Measurements from ENCODE around the gene AOPEP. TPM values are rescaled to one million over a fixed set of nuclear protein-coding genes. Genes with fewer than 3 reads are reported as not detected.

The AOPEP gene
- total and polyA plus RNA-seq, 2 donors (not counting 1 experiment from before 2014, with no cell fraction given), result 66.1 to 94.1 TPM

DNA sequence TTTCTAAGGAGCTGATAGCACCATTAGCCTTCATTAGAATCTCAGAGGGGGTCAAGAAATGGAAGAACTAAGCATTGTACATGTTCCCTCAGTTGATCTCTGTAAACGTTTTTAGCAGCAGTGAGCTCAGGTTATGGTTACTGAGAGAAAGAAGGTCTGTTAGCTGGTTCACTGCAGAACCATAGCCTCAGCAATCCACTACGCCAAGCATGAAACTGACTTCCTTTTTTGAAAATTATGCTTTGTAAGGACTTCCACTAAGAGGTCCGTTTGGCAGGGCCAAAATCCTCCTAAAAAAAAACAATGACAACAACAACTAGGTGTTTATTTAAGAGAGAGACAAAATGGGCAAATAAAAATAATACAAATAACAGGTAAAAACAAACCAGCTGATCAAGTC is 273.3 kb downstream of the AOPEP start:
- Histone ChIP-seq H4K20me1 (ENCODE audit: control insufficient read depth, extremely low read depth, insufficient read depth, low read length) (no peaks in the 10 kb centered on the region), H2AFZ (ENCODE audit: low read length) (no peak overlapping the region), H3K9me3 (ENCODE audit: control insufficient read depth, insufficient read depth, low read depth, low read length) (no peaks in the 10 kb centered on the region), H3K9ac (ENCODE audit: insufficient read depth, low read length) (no peak overlapping the region), H3K4me2 (ENCODE audit: extremely low read depth, insufficient read depth, low read length) (no peak overlapping the region), H3K36me3 (ENCODE audit: control insufficient read depth, insufficient read depth, low read length) (no peaks in the 10 kb centered on the region), H3K79me2 (ENCODE audit: control insufficient read depth, insufficient read depth, low read length) (peaks cover 3% of the 10 kb centered on the region), H3K4me1 (ENCODE audit: control insufficient read depth, extremely low read depth, insufficient read depth, low read length) (peaks cover 6% of the 10 kb centered on the region), H3K4me3 (replicated peaks in 1 of 4; ENCODE audit: control extremely low read depth in 1 of 4, insufficient read depth in 1 of 4, low read depth in 3 of 4, low read length in 4 of 4) (no peak overlapping the region), H3K27me3 (ENCODE audit: control insufficient read depth, insufficient read depth, low read length) (no peaks in the 10 kb centered on the region), H3K27ac (ENCODE audit: insufficient read depth, low read length) (no peak overlapping the region)
- TF ChIP-seq EZH2 (IDR thresholded peaks at IDR 0.05; ENCODE audit: low read length, missing control alignments), result no peak
- TF ChIP-seq, protein P1, sequence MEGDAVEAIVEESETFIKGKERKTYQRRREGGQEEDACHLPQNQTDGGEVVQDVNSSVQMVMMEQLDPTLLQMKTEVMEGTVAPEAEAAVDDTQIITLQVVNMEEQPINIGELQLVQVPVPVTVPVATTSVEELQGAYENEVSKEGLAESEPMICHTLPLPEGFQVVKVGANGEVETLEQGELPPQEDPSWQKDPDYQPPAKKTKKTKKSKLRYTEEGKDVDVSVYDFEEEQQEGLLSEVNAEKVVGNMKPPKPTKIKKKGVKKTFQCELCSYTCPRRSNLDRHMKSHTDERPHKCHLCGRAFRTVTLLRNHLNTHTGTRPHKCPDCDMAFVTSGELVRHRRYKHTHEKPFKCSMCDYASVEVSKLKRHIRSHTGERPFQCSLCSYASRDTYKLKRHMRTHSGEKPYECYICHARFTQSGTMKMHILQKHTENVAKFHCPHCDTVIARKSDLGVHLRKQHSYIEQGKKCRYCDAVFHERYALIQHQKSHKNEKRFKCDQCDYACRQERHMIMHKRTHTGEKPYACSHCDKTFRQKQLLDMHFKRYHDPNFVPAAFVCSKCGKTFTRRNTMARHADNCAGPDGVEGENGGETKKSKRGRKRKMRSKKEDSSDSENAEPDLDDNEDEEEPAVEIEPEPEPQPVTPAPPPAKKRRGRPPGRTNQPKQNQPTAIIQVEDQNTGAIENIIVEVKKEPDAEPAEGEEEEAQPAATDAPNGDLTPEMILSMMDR (conservative IDR thresholded peaks at IDR 0.05 in 1 of 2, IDR thresholded peaks at IDR 0.05 in 1 of 2; ENCODE audit: low read depth in 1 of 2, low read length in 2 of 2), result no peak
- DNase-seq (ENCODE audit: low read depth in 2 of 2), result no peak

DNA sequence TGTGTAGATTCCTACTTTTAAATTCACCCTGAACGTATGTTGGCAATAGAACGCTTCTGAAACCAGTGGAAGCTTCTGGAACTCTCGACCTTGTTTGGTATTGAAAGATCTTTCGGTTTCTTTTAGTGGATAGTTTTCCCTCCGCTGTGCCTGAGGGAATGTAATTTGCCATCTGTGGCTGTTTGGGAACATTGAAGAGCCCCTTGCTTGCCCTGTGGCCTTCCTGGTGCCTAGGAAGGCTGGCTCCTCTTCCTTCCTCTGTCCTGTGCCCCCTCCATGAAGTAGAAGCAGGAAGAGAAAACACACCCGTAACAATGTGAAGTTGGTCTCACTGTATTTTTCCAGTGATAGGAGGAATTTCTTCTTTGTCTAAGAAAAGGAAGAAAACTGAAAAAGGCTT is 274.3 kb downstream of the AOPEP start:
- H3K4me1 ChIP-seq (ENCODE audit: control insufficient read depth, extremely low read depth, insufficient read depth, low read length), result peaks cover 4% of the 10 kb centered on the region
- H3K4me3 ChIP-seq (replicated peaks in 1 of 4; ENCODE audit: control extremely low read depth in 1 of 4, insufficient read depth in 1 of 4, low read depth in 3 of 4, low read length in 4 of 4), result peak overlapping the region in 2 of 4 experiments; percentile 28 to 40
- H2AFZ ChIP-seq (ENCODE audit: low read length), result peak overlapping the region; percentile 54
- H4K20me1 ChIP-seq (ENCODE audit: control insufficient read depth, extremely low read depth, insufficient read depth, low read length), result no peaks in the 10 kb centered on the region
- DNase-seq (ENCODE audit: low read depth in 2 of 2), result no peak
- no peaks in the 10 kb centered on the region for H3K27me3 ChIP-seq (ENCODE audit: control insufficient read depth, insufficient read depth, low read length)
- H3K36me3 ChIP-seq (ENCODE audit: control insufficient read depth, insufficient read depth, low read length), result no peaks in the 10 kb centered on the region
- peak overlapping the region; percentile 47 for H3K9ac ChIP-seq (ENCODE audit: insufficient read depth, low read length)
- H3K27ac ChIP-seq (ENCODE audit: insufficient read depth, low read length), result peak overlapping the region; percentile 57
- peak overlapping the region; percentile 49 for H3K4me2 ChIP-seq (ENCODE audit: extremely low read depth, insufficient read depth, low read length)
- peaks cover 13% of the 10 kb centered on the region for H3K79me2 ChIP-seq (ENCODE audit: control insufficient read depth, insufficient read depth, low read length)
- TF ChIP-seq, protein P1 (conservative IDR thresholded peaks at IDR 0.05 in 1 of 2, IDR thresholded peaks at IDR 0.05 in 1 of 2; ENCODE audit: low read depth in 1 of 2, low read length in 2 of 2), result no peak
- TF ChIP-seq EZH2 (IDR thresholded peaks at IDR 0.05; ENCODE audit: low read length, missing control alignments), result no peak
- no peaks in the 10 kb centered on the region for H3K9me3 ChIP-seq (ENCODE audit: control insufficient read depth, insufficient read depth, low read depth, low read length)

DNA sequence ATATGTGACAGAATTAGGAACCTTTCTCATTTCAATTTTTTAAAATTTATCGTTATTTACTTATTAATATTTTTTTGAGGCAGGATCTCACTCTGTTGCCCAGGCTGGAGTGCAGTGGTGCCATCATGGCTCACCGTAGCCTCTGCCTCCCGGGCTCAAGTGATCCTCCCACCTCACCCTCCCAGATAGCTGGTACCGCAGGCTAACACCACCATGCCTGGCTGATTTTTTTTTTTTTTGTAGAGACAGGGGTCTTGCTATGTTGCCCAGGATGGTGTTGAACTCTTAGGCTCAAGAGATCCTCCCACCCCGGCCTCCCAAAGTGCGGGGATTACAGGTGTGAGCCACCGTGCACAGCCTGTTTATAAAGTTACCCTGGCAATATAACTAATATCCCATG is 275.2 kb downstream of the AOPEP start:
- no peaks in the 10 kb centered on the region for H4K20me1 ChIP-seq (ENCODE audit: control insufficient read depth, extremely low read depth, insufficient read depth, low read length)
- no peak overlapping the region for H2AFZ ChIP-seq (ENCODE audit: low read length)
- H3K4me2 ChIP-seq (ENCODE audit: extremely low read depth, insufficient read depth, low read length), result no peak overlapping the region
- no peak overlapping the region for H3K9ac ChIP-seq (ENCODE audit: insufficient read depth, low read length)
- DNase-seq (ENCODE audit: low read depth in 2 of 2), result no peak
- peaks cover 2% of the 10 kb centered on the region for H3K4me1 ChIP-seq (ENCODE audit: control insufficient read depth, extremely low read depth, insufficient read depth, low read length)
- H3K4me3 ChIP-seq (replicated peaks in 1 of 4; ENCODE audit: control extremely low read depth in 1 of 4, insufficient read depth in 1 of 4, low read depth in 3 of 4, low read length in 4 of 4), result no peak overlapping the region
- no peak overlapping the region for H3K27ac ChIP-seq (ENCODE audit: insufficient read depth, low read length)
- peaks cover 22% of the 10 kb centered on the region for H3K79me2 ChIP-seq (ENCODE audit: control insufficient read depth, insufficient read depth, low read length)
- H3K9me3 ChIP-seq (ENCODE audit: control insufficient read depth, insufficient read depth, low read depth, low read length), result no peaks in the 10 kb centered on the region
- no peaks in the 10 kb centered on the region for H3K36me3 ChIP-seq (ENCODE audit: control insufficient read depth, insufficient read depth, low read length)
- H3K27me3 ChIP-seq (ENCODE audit: control insufficient read depth, insufficient read depth, low read length), result no peaks in the 10 kb centered on the region
- TF ChIP-seq EZH2 (IDR thresholded peaks at IDR 0.05; ENCODE audit: low read length, missing control alignments), result no peak
- TF ChIP-seq, protein P1 (conservative IDR thresholded peaks at IDR 0.05 in 1 of 2, IDR thresholded peaks at IDR 0.05 in 1 of 2; ENCODE audit: low read depth in 1 of 2, low read length in 2 of 2), result no peak
